H1 (cell line): ENCODE data around the gene RCC2. TPM values are rescaled to one million over a fixed set of nuclear protein-coding genes. Genes with fewer than 3 reads are reported as not detected.

Source experiments
- ASH2L ChIP-seq: fragments of 200-600, 300-600 bp; sonication (generic); IDR thresholded peaks from one replicate; pipeline ENCODE4 v1.7.1; 2017; ENCODE audit warnings: low read length
- CHD2 ChIP-seq: IDR thresholded peaks from 2 replicates; pipeline ENCODE4 v1.6.1; 2012; ENCODE audit warnings: low read length, improper control_type of control experiment
- CHD7 ChIP-seq: fragments of 300-600 bp; sonication (generic); IDR thresholded peaks from 2 replicates; pipeline ENCODE4 v1.7.1; 2012; ENCODE audit warnings: low read length, moderate library complexity, mild to moderate bottlenecking, inconsistent platforms; ENCODE audit not compliant: insufficient replicate concordance
- EZH2 ChIP-seq: fragments of 200-600 bp; sonication (generic); IDR thresholded peaks from 2 replicates; pipeline ENCODE4 v1.7.1; 2012; ENCODE audit warnings: low read depth, mild to moderate bottlenecking, moderate library complexity, low read length, inconsistent platforms; ENCODE audit not compliant: severe bottlenecking
- HDAC2 ChIP-seq, 2 experiments: fragments of 300-600 bp in 1 of 2; sonication (generic) in 1 of 2; IDR thresholded peaks; 2 replicates each; pipeline ENCODE4 v1.6.1; 2011 to 2012; ENCODE audit warnings: low read depth in 2 of 2, low read length in 2 of 2, mild to moderate bottlenecking in 2 of 2, moderate library complexity in 2 of 2, borderline replicate concordance in 1 of 2, inconsistent platforms in 1 of 2
- NRF1 ChIP-seq: IDR thresholded peaks from 2 replicates; pipeline ENCODE4 v1.6.1; 2011; ENCODE audit warnings: mild to moderate bottlenecking, low read depth, low read length, improper control_type of control experiment
- RBBP5 ChIP-seq: IDR thresholded peaks from 2 replicates; pipeline ENCODE4 v1.7.1; 2012; ENCODE audit warnings: low read depth, mild to moderate bottlenecking, inconsistent platforms, low read length, moderate library complexity, borderline replicate concordance
- polyA plus RNA-seq, 7 experiments: library from polyadenylated mRNA; depleted of rRNA in 3 of 7; stranded (reverse) in 5 of 7; unstranded in 2 of 7; fragments of >200 nt in 5 of 7; fragments of 200-250 nt in 2 of 7; gene quantifications; 1 replicate in 5 of 7; 2 replicates in 1 of 7; 4 replicates in 1 of 7; pipeline versions ENCODE4 v1.2.1 to v1.2.3, GENCODE V29; 2011 to 2013; ENCODE audit warnings: missing spikeins in 2 of 7, mixed read lengths in 2 of 7
- total RNA-seq: library from RNA; stranded (reverse); fragmentation: NEBNext Ultra II Directional; extraction: Animal tissue kit (Norgen Biotek cat#: 25700); gene quantifications from 2 replicates; pipeline ENCODE4 v1.2.1, GENCODE V29; 2021

Gene RCC2
- total and polyA plus RNA-seq, 2 of the 8 experiments (the other 6 are each of a cell fraction or from before 2014, with no cell fraction given) = 229 to 455 TPM

- TF ChIP-seq CHD7 (no peak), HDAC2 (IDR thresholded peaks at IDR 0.05; ENCODE audit: borderline replicate concordance in 1 of 2, low read depth in 2 of 2, low read length in 2 of 2) (no peak), ASH2L (no peak), EZH2 (no peak), NRF1 (no peak), CHD2 (no peak), RBBP5 (no peak)
These were observed 19.0 kb downstream of the RCC2 start (continued) for GRCh38 chr1:17420391-17420918.
